Astrocyte of the spinal cord (primary cell): Measurements from ENCODE around the gene CYSLTR2.
A peak's percentile ranks its signal among the peaks of the same experiment; 100 is the strongest.

ENCODE experiments used
- DNase-seq: peaks from one replicate; pipeline ENCODE4 v3.0.0; 2011; ENCODE audit warnings: low read depth, low spot score
- H3K4me3 ChIP-seq: 2 replicates; pipeline ENCODE4 v1.5.1; 2011; ENCODE audit warnings: low read depth, mild to moderate bottlenecking, low read length, moderate library complexity
- in situ Hi-C: cut with HindIII; loops from 2 replicates; pipeline ENCODE4 v1.10.0; 2017; ENCODE audit warnings: low sequenced_read_pairs
- TF ChIP-seq, protein P1 (sequence below): IDR thresholded peaks from 2 replicates; pipeline ENCODE4 v1.5.1; 2012; ENCODE audit warnings: low read depth, mild to moderate bottlenecking, low read length, inconsistent platforms

Gene CYSLTR2

DNA sequence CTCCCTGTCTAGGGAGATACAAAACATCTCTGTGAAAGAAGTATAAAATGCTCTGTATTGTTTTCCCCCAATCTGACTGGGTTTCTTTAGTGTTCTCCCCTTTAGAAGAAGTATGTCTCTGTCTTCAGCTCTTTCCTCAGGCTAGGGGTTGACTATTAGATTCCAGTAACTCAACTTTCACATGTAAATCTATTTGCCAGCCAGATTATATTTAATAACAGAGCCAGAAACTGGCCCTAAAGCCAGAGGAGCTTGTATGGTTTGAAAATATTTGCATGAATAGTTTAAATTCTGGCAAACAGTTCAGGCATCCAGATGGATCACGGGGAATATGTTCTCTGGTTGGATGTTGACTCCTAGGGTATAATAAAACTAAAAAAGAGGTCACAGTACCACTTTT, 22.3 kb upstream of the CYSLTR2 start:
- in situ Hi-C loops, result no loop called here
- H3K4me3 ChIP-seq, result no peak overlapping the region
- DNase-seq, result no peak
- TF ChIP-seq, protein P1, sequence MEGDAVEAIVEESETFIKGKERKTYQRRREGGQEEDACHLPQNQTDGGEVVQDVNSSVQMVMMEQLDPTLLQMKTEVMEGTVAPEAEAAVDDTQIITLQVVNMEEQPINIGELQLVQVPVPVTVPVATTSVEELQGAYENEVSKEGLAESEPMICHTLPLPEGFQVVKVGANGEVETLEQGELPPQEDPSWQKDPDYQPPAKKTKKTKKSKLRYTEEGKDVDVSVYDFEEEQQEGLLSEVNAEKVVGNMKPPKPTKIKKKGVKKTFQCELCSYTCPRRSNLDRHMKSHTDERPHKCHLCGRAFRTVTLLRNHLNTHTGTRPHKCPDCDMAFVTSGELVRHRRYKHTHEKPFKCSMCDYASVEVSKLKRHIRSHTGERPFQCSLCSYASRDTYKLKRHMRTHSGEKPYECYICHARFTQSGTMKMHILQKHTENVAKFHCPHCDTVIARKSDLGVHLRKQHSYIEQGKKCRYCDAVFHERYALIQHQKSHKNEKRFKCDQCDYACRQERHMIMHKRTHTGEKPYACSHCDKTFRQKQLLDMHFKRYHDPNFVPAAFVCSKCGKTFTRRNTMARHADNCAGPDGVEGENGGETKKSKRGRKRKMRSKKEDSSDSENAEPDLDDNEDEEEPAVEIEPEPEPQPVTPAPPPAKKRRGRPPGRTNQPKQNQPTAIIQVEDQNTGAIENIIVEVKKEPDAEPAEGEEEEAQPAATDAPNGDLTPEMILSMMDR, result no peak

DNA sequence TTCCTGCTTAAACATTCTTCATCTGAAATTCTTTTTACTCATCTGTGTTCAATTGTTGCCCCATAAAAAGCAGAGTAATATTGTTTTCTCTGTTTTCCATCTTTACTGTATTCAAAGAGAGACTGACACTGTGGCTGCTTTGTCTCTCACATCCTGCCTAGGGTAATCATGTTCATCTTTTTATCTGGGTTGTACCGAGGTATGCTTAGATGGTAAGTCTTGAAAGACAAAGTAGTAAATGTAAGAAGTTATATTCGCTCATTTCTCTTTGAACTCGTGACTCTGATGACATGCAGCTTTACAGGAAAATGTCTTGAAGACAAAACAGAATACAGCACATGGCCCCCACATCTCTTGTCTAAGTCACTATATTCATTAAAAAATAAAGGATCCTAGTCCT, 20.0 kb upstream of the CYSLTR2 start:
- in situ Hi-C loops, result no loop called here
- DNase-seq, result no peak
- no peak overlapping the region for H3K4me3 ChIP-seq
- TF ChIP-seq, protein P1, result no peak

DNA sequence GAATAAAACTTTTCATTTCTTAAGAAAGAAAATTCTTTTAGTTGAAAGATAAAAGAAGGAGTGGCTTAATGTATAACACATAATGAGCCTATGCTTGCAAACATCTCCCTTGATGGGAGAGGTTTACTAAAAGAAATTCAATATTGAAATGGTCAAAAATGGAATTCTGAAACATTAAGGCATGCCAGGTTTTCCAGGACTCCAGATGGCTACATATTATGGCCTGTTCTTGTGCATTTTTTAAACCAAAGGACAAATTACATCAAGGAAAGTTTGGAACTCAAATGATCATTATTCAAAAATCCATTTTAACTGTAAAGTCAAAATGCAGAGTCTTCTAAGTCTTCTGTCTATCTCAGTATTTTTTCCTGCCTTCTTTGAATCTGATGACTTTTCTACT, 19.1 kb upstream of the CYSLTR2 start:
- TF ChIP-seq, protein P1, result no peak

DNA sequence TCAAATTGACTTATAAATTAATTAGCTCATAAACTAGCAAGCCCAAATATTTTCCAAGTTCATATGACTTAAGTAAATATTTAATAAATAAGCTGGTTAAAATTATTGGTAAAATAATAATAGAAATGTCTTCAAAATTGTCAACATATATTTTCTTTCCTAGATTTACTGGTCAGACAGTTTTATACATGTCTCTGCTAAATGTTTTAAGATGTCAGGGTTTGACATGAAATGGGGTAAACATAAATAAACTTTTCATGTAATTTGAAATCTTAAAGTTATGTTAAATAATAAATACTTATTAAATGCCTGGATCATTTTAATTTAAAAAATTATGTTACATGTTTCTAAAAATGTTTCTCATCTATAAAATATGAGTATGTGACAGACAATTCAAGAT, 18.3 kb upstream of the CYSLTR2 start:
- TF ChIP-seq, protein P1, result no peak
- in situ Hi-C loops, result no loop called here
- H3K4me3 ChIP-seq, result no peak overlapping the region
- no peak for DNase-seq

More for the DNA sequence above, 19.1 kb upstream of the CYSLTR2 start:
- in situ Hi-C loops, result no loop called here
- no peak overlapping the region for H3K4me3 ChIP-seq
- DNase-seq, result no peak

DNA sequence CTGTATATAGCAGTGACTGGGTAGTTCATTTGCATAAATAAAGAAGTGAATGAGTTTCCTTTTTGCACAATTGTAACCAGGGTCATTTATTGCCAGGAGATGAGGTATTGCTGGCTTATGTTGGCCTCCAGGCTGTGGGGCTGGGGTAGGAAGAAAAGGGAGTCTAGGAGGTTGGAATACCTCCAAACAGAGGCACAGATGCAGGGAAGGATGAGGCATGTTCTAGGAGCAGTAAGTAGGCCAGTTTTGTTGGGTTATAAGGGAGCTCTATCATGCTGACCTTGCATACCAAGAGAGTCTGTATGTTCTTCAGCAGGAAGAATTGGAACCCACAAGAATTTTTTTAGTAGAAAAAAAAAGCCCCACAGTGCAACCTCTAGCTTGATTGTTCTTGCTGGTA, 17.2 kb upstream of the CYSLTR2 start:
- H3K4me3 ChIP-seq, result no peak overlapping the region
- TF ChIP-seq, protein P1, result no peak
- in situ Hi-C loops, result no loop called here
- DNase-seq, result peak; percentile 70

DNA sequence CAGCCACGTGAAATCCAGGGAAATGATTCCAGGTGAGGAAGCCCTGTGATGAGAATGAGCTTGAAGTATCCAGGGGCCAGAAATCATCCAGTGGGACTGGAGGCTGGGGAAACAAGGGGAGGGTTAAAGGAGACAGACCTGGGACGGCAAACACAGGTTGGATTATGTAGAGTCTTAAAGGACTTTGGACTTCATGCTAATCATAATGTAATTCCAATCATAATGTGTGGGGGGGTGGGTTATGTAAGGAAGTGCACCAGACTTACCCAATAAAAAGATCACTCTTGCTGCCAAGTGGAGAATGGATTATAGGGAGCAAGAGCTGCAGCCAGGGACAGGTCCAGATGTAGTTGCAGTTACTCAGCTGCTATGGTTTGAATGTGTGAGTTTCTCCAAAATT, 16.1 kb upstream of the CYSLTR2 start:
- TF ChIP-seq, protein P1, result no peak
- no peak overlapping the region for H3K4me3 ChIP-seq
- in situ Hi-C loops, result no loop called here
- no peak for DNase-seq

DNA sequence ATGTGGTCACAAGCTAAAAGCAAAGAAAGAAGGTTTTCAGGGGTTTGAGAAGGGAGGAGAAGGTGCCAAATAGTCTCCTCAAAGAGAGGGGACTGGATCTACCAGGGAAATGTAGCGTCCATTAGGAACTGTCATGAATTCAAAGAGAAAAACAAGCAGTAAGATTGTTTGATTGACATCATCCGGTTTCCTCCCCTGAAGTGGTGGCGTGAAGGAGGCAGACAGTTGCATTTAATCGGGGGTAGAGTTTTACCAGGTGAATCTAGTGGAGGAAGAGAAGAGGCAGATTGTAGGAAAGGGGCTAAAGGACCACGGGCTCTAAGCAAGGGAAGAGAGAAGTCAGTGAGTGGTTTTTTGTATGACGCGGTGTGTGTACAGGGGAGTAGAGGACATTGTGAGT, 13.0 kb upstream of the CYSLTR2 start:
- in situ Hi-C loops, result no loop called here
- TF ChIP-seq, protein P1, result no peak
- DNase-seq, result no peak
- H3K4me3 ChIP-seq, result no peak overlapping the region
